ENCODE measurements around the gene CREB3.

DNA sequence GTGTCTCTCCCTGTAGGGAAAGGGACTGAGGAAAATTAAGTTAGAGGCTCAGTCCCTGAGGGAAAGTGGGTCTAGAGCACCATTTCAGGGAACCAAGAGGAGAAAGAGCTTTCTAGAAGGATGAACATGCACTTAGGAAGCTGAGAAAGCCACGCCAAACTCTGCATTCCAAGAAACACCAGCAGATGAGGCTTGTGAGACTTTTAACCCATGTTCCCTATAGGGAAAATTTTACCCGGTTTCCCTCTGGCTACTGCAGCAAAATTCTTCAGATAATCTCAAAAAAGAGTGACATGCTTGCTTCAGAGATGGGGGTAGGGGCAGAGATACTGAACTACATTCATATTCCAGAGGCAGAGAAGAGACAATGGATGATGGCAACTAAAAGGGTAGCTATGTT lies 9.0 kb upstream of the CREB3 start:
- TF ChIP-seq CTCF (conservative IDR thresholded peaks at IDR 0.05; ENCODE audit: low read depth, low read length) (no peak), EZH2 (IDR thresholded peaks at IDR 0.05; ENCODE audit: borderline replicate concordance, low read depth, low read length, poor library complexity, severe bottlenecking) (no peak)
